GM19468 (cell line): ENCODE measurements around the gene TNS4.

Experiments used
- ATAC-seq: cut with Tn5 transposase; IDR thresholded peaks from one replicate; pipeline ENCODE4 v1.9.1; 2021; ENCODE audit warnings: mild to moderate bottlenecking, moderate library complexity, moderate number of reproducible peaks; ENCODE audit not compliant: unreplicated experiment; ENCODE audit errors: extremely low read depth

Gene TNS4

DNA sequence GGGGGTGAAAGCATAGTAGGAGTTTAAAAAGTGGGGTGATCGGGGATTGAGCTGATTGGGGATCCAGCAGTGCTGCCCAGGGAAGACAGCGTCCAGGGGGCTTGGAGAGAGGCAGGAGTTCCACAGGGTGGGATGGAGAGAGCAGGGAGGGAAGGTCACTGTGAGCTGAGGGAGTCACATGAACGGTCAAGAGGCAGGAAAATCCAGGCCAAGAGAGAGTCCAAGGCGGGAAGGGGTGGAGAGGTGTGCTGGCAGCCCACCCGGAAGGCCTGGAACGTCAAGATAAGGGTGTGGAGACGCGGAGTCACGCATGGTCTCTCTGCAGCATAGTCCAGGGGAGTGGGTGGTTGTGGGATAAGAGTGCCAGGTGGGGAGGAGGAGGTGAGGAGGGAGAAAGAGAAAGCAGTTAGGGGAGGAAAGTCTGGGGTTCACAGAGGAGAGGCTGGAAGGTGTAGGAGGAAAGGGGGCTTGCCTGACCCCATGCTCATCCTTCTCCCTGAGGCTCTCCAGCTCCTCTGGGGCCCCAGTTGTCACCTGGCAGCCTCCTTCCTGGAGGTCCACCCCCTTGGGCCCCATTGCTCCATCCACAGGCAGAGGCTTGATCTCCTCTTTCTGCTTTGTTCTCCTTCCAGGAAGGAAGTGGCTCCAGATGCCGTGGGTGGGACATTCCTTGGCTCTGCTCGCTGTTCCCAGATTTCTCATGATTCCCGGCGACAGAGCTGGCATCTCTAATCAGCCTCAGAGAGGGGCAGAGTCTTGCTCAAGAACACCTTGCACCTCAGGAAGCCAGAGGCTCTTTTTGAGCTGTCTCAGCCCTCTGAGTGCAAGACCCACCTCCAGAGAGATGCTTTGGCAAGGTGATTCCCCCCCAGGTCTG lies 35.1 kb upstream of the TNS4 start:
- ATAC-seq: no peak

DNA sequence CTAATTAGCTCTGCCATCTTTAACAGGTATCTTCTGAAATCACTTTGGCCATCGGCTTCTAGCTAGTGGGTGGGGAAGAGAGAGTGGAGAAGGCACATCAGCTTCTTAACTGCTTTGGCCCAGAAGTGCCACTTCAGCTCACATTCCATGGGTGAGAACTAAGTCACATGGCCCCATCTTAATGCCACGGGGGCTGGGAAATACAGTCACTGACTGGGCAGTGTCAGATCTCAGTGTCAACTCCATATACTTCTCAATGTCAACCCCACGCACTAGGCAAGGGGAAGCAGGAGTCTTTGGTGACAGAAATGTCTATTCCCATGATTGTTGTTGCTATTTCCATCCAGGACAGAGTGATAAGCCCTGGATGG lies 34.5 kb upstream of the TNS4 start:
- ATAC-seq: no peak

DNA sequence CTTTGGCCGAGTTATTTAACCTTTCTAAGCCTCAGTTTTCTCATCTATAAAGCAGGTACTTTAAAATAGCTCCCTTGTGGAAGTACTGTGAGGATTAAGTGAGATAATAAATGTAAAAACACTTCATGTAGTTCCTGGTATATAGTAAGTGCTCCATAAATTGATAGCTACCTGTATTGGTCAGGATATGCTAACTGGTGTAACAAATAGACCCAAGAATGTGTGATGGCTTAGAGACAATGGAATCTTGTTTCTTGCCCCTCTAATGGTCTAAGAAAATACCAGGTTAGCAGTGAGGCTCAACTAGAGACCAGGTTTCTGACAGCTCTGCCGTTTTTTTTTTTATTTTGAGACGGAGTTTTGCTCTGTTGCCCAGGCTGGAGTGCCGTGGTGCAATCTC lies 34.0 kb upstream of the TNS4 start:
- no peak for ATAC-seq

DNA sequence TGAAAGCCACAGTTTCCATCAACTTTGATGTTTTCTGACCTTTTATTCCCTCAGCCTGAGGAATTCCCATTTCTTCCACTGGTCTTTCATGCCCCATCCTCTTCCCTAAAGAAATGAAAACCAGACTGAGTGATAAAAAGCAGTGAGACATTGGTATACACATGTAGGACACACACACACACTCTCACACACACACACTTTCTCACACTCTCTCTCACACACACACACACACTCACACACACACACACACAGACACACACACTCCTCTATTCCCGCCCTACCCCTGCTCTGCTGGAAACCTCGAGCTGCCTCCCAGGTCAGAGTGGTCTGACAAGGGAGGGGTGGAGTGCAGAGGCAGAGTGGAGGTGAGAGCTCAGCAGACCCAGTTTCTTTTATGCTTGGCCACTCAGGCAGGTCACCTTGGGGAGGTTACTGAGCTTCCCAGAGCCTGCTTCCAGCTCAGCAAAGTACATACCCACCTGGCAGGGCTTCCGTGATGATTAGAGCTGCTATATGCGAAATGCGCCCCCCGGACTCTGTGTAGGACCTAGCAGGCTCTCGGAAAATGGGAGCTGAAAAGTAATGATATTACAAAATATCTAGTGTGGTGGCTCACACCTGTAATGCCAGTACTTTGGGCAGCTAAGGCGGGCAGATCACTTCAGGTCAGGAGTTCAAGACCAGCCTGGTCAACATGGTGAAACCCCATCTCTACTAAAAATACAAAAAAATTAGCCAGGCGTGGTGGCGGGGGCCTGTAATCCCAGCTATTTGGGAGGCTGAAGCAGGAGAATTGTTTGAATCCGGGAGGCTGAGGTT lies 33.2 kb upstream of the TNS4 start:
- ATAC-seq: no peak

DNA sequence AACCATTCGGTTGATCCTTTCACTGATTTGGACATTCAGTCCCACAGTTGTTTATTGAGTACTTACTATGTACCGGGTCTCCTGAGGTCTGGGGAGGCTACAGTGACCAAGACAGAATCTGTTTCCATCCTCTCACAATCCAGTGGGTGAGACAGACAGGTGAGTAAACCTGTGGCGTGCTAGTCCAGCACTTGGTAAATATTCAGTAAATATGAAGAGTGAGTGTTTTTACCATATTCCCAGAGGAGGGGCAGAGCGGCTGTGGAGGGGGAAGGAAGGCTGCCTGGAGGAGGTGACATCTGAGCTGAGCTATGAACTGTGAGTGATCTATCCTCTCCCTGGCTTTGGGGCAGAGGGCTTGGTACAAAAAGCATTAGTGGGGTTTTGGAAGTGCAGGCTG lies 32.5 kb upstream of the TNS4 start:
- no peak for ATAC-seq

DNA sequence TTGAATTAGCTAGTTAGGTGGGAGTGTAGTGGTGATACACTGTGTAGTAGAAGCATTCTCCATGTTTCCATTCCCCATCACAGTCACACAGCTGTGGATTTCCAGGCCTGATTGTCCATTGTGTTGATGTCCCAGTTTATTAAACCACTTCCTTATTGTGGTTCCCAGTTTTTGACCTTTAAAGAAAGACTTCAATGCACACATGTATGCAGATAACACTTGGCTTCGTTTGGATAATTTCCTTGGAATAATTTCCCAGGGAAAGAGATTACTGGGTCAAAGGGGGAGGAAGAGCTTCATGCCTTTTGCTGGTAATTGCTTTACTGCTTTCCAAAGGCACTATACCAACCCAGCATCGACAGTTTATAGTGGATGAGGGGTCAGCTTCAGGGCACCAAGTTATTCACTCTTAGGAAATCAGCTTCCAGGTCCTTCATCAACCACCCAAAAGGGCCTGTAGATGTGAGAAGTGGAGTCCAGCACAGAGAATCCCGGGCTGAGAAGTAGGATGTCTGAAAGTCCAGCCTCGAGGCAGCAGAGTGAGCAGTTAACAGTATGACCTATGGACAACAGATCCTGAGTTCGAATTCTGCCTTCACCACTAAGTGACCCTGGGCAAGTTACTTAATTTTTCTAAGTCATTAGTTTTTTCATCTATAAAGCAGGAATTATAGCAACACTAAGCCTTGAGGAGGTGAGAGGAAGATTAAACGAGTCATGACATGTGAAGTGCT lies 31.3 kb upstream of the TNS4 start:
- ATAC-seq: no peak

DNA sequence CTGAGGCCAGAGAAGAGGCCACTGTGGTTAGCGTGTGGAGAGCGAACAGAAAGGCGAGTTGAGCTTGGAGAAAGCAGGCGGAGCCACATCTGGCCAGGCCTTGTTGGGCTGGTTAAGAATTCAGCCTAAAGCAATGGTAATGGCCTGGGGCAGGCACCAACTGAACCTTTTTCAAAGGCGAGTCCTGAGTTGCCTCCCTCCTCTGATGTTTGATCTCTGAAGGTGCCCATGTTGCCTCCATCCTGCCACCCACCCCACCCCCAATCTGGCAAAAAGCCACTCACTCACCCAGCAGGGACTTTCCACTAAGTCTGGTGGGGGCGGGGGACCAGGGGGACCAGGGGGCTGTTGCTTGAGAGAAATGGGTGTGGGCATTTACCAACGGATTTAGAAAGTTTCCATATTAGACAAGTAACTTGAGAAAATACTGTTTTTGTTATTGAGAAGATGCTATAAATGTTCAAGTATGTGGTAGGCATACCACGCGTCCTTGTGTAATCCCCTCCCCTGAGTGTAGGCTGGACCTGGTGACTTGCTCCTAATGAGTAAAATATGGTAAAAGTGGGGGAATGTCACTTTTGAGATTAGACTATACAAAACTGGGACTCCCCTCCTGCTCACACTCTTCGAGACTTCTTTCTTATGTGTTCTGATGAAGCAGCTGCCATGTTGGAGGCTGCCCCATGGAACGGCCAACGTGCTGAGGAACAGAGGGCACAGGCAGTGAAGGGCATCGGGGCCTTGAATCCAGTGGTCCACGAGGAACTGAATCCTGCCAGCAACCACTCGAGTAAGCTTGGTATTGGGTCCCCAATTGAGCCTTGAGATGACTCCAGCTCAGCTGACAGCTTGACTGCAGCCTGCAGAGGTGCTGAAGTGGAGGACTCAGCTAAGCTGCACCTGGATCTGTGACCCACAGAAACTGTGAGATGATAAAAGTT lies 29.9 kb upstream of the TNS4 start:
- ATAC-seq: no peak

DNA sequence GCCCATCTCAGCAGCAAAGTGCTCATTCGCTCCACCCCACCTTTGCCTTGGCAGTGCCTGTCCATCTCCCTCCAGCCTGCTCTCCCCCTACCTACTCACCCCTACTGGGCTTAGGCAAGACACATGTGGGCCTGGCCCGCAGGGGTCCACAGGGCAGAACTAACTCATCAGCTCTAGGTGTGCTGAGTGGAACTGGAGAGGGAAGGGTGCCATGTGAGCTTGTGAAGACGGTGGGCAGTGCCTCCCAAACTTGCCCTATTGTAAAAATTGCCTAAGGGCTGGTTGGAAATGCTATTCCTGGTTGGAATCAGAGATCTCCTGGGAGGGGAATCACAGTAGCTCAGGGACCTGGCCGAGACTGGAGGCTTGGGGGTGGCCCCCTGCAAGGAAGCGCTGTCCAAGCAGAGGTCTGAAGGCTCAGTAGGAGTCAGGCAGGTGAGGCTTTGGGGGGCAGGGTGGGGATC lies 29.1 kb upstream of the TNS4 start:
- no peak for ATAC-seq

DNA sequence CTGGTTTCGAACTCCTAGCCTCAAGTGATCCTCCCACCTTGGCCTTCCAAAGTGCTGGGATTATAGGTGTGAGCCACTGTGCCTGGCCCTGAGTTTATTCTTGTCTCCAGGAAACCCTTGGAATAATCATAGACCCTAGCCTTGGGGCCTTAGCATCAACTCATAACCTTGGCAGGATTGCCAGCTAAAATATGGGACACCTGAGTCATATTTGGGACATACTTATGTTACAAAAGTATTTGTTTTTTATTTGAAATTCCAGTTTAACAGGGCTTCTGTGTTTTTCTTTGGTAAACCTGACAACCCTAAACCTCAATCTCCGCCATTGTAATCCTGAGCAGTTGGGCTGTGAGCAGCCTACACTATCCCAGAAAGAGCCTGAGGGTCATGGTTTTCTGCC lies 28.6 kb upstream of the TNS4 start:
- no peak for ATAC-seq

DNA sequence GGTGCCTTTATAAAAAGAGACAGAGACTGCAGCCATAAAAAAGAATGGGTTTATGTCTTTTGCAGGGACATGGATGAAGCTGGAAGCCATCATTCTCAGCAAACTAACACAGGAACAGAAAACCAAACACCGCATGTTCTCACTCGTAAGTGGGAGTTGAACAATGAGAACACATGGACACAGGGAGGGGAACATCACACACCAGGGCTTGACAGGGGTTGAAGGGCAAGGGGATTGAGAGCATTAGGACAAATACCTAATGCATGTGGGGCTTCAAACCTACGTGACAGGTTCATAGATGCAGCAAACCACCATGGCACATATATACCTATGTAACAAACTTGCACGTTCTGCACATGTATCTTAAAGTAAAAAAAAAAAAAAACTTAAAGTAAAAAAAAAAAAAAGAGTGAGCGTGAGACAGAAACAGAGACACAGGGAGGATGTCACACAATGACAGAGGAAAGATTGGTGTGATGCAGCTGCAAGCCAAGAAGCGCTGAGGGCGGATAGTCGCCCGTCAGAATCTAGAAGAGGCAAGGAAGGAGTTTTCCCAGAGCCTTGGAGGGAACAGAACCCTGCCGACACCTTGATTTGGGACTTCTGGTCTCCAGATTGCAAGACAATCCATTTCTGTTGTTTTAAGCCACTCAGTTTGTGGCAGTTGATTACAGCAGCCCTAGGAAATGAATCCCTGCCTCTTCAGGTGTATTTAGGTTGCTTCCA lies 27.4 kb upstream of the TNS4 start:
- ATAC-seq: no peak

DNA sequence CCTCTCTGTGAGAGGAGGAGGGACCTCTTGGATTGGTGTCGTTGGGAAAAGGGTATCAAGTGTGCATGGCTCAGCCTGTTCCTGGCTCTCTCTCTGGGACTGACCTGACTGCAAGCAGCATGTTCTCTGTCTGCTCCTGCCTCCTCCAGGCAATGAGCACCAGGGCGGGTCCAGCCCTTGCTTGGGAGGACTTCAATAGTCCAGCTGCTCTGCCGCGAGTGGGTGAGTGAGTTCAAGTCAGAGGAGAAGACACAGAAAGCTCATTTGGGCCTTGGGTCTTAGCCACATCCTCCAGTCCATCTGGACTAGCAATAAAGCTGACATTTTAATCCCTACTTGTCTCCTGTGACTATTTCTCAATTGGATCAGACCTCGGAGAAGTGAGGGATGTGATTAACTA lies 25.2 kb upstream of the TNS4 start:
- no peak for ATAC-seq

DNA sequence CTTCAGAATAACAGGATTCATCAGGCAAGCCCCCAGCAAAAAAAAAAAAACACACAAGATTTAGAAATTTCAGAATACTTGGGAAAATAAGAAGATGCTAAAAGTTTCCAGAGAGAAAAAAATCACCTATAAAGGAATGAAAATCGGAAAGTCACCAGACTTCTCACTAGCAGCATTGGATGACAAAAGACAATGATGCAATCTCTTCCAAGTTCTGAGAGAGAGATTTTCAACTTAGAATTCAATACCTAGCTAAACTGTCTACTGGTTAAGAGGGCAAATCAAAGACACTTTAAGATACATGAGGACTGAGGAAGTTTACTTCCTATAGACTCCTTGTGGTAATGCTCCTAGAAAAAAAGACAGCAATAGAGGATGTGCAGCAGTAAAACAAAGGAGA lies 23.9 kb upstream of the TNS4 start:
- ATAC-seq: no peak

DNA sequence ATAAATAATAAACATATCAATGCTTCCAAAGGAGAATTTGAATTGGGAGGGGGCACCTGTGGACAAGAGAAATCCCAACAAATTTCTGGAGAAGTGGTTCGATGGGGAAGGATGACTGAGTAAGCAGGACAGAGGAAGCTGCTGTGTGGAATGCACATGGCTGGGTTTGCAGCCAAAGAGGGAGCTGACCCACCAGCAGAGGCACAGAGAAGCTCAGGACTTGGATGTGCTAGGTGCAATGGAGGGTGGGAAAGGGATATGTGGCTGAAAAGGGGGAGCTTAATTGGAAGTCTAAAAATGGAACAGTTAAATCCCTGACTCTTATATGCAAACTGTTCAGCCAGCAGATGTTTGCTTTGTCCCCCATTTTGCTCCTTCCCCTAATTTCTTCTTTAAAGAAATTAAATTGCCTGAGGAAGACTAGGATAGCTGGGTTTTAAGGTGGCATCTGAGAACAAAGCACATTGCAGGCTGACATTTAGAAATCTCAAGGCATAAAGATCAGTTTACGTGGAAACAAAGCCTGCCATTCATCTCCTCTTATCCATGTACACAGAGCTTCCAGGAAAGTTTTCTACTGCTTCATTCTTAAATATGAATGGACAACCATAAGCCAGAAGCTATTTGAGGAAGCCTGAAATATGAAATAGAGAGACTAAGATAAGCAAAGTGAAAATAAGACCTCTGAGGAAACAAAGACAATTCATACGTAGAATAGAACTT lies 23.0 kb upstream of the TNS4 start:
- no peak for ATAC-seq

DNA sequence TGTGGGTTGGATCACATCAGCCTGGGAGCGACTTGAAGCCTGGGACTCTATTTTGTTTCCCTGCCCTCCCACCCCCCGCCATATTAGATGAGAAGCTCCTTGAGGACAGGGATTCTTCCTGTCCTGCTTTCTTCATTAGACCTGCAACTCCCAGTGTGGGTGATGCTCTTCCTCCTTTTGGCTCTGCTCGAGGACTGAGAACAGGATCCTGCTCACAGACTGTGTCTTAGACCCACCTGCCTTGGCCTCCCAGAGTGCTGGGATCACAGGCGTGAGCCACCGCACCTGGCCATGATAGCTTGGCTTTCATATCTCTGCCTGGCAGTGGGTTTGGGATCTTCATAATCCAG lies 21.5 kb upstream of the TNS4 start:
- ATAC-seq: no peak

DNA sequence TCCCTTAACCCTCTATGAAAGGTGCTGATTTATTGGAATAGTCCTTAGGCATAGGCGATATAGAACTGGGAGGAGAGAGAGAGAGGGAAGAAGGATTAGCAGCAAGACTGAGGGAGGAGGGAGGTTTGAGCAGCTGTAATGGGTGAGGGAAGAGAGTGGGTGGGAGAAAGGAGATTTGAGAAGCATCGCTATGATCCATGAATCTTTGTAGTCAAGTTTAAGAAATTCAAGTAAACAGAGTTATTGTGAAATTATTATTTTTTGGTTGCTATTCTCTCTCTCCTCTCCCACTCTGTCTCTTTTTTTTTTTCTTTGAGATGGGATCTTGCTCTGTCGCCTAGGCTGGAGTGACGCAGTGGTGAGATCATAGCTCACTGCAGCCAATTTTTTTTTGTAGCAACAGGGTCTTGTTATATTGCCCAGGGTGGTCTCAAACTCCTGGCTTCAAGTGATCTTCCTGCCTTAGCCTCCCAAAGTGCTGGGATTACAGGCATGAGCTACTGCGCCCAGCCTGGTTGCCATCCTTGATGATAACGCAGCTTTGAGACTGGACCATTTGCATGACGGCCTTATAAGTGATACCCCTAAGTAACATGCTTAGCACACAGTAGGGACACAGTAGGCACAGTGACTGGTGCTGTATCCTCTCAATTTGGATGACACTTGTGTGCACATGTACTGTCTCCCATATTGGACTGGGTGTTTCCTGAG lies 21.0 kb upstream of the TNS4 start:
- ATAC-seq: no peak

DNA sequence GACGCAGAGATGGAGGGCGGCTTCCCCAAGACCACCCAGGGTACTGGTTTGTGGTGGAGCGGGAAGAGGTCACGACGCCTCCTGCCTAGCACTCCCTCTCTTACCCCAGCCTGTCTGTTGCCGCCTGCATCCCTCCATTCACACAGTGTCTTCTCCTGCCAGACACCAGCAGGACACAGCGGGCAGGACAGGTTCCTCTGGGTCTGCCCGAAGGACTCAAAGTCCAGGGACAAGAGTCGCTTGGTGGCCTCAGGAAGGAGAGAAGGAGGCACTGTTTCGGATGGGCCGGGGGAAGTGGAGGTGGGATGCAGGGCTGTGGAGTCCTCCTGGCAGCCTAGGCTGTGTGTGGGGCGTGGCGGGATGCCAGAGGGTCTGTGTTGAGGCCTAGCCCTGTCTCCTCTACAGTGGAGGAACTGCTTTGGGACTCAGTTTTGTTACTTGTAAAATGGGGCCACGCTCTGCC lies 19.6 kb upstream of the TNS4 start:
- no peak for ATAC-seq

DNA sequence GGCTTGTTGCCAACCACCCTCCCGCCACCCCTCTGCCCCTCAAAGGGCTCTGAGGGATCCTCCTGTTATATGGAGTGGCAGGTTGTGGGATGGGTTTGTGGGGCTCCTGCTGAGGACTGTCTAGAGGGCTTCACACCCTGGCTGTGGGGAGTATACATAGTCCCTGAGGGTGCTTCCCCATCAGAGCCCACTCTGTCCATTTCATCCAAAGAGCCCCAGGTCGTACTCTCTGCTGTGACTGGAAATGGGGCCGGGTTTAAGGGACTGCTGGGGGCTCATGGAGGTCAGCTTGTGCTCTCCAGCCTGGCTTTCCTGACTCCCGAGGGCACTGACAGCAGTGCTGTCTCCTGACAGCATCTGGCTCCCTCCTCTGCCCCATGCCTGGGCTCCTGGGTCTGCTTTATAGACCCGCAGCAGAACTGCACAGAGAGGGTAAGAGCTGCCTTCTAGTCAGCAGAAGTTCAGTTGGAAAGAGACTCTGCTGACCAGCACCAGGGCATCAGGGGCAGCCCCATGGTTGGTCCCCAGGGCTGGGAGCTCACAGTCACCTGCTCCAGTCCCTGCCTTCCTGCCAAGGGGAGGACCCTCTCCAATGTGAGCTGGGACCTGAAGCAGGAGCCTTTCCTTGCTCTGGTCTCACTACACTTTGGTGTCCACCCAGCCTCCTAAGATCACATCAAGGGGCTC lies 17.8 kb upstream of the TNS4 start:
- no peak for ATAC-seq
